Measurements from ENCODE around the gene OLIG3. TPM values are rescaled to one million over a fixed set of nuclear protein-coding genes. Genes with fewer than 3 reads are reported as not detected.

The OLIG3 gene
- total RNA-seq, 2 experiments from 2014 or later: 0.15 TPM; not detected in 1

DNA sequence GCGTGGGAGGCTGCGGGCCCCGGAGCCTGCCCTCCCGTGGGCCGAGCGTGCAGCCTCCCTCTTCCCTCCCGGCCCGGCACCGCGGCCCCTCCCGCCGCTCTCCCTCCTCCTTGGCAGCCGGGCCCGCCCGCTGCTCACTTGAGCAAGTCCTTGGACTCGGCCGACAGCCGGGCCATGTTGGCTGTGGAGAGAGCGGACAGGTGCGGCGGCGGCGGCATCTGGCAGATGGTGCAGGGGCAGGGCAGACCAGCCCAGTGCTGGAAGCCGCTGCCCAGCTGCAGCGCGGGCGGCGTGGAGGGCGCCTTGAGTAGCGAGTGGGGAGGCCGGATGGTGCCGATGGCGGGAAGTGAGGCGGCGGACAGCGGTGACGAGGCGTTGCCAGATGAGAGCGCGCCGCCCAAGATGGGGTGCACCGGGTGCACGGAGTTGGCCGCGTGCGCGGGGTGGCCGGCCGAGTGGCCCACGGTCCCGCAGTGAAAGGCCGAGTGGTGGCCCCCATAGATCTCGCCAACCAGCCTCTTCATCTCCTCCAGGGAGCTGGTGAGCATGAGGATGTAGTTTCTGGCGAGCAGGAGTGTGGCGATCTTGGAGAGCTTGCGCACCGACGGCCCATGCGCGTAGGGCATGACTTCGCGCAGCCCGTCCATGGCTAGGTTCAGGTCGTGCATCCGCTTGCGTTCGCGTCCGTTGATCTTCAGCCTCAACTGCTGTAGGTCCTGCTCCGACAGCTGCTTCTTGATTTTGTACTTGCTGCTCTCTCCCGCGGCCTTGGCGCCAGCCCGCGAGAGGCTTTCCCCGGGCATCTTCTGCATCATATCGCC, 766 bp downstream of the OLIG3 start:
- H3K4me1 Mint-ChIP-seq (ENCODE audit: low read depth): peaks cover 77% of the 10 kb centered on the region
- no peaks in the 10 kb centered on the region for H3K9me3 Mint-ChIP-seq
- no peak overlapping the region for H3K27ac Mint-ChIP-seq
- DNase-seq: peak; percentile 53
- CTCF ChIA-PET: interaction anchor here (0.6 to 1.6 kb wide), 5 partner anchors 10 to 179 kb away, joined by 3 to 10 read pairs (median 3); no protein-coding TSS in a partner anchor
- H3K27me3 Mint-ChIP-seq: peaks cover 89% of the 10 kb centered on the region
- H3K4me3 Mint-ChIP-seq: peak overlapping the region; percentile 63
- intact Hi-C loops (cut with micrococcal nuclease): loop anchor here (1.0 to 10.0 kb wide), 2 partner anchors 96 to 149 kb away; no protein-coding TSS in a partner anchor
- peaks cover 2% of the 10 kb centered on the region for H3K36me3 Mint-ChIP-seq
- POLR2A ChIA-PET: no interaction called here

- Mint-ChIP-seq H3K4me3 (peak overlapping the region; percentile 18), H3K27me3 (peaks cover 88% of the 10 kb centered on the region), H3K9me3 (no peaks in the 10 kb centered on the region), H3K27ac (no peak overlapping the region), H3K4me1 (ENCODE audit: low read depth) (peaks cover 73% of the 10 kb centered on the region), H3K36me3 (peaks cover 2% of the 10 kb centered on the region)
- intact Hi-C loops (cut with micrococcal nuclease): loop anchor here (10.0 kb wide), 1 partner anchor 148 kb away; no protein-coding TSS in a partner anchor
- no peak for DNase-seq
- POLR2A ChIA-PET: no interaction called here
- CTCF ChIA-PET: interaction anchor here (1.6 to 4.1 kb wide), 3 partner anchors 9 to 97 kb away, joined by 5 to 22 read pairs (median 10); no protein-coding TSS in a partner anchor
These were observed 1.6 kb downstream of the OLIG3 start for GRCh38 chr6:137492289-137493217.

GRCh38 chr6:137491478-137491877, 2.7 kb downstream of the OLIG3 start:
- ChIA-PET CTCF (interaction anchor here (1.7 to 4.1 kb wide), 2 partner anchors 10 to 98 kb away, joined by 5 to 22 read pairs; no protein-coding TSS in a partner anchor), POLR2A (no interaction called here)
- Mint-ChIP-seq H3K36me3 (peaks cover 2% of the 10 kb centered on the region), H3K9me3 (no peaks in the 10 kb centered on the region), H3K4me3 (peak overlapping the region; percentile 25), H3K27me3 (peaks cover 90% of the 10 kb centered on the region), H3K27ac (no peak overlapping the region), H3K4me1 (ENCODE audit: low read depth) (peaks cover 70% of the 10 kb centered on the region)
- DNase-seq: no peak
- intact Hi-C loops (cut with micrococcal nuclease): loop anchor here (10.0 kb wide), 1 partner anchor 147 kb away; no protein-coding TSS in a partner anchor

GRCh38 chr6:137490961-137491360, 3.2 kb downstream of the OLIG3 start:
- no peak overlapping the region for H3K4me3 Mint-ChIP-seq
- no peaks in the 10 kb centered on the region for H3K9me3 Mint-ChIP-seq
- CTCF ChIA-PET: interaction anchor here (1.7 to 4.1 kb wide), 2 partner anchors 10 to 98 kb away, joined by 5 to 22 read pairs; no protein-coding TSS in a partner anchor
- peaks cover 88% of the 10 kb centered on the region for H3K27me3 Mint-ChIP-seq
- H3K4me1 Mint-ChIP-seq (ENCODE audit: low read depth): peaks cover 64% of the 10 kb centered on the region
- H3K36me3 Mint-ChIP-seq: peaks cover 2% of the 10 kb centered on the region
- intact Hi-C loops (cut with micrococcal nuclease): loop anchor here (10.0 kb wide), 1 partner anchor 146 kb away; no protein-coding TSS in a partner anchor
- DNase-seq: no peak
- no peak overlapping the region for H3K27ac Mint-ChIP-seq
- POLR2A ChIA-PET: no interaction called here

DNA sequence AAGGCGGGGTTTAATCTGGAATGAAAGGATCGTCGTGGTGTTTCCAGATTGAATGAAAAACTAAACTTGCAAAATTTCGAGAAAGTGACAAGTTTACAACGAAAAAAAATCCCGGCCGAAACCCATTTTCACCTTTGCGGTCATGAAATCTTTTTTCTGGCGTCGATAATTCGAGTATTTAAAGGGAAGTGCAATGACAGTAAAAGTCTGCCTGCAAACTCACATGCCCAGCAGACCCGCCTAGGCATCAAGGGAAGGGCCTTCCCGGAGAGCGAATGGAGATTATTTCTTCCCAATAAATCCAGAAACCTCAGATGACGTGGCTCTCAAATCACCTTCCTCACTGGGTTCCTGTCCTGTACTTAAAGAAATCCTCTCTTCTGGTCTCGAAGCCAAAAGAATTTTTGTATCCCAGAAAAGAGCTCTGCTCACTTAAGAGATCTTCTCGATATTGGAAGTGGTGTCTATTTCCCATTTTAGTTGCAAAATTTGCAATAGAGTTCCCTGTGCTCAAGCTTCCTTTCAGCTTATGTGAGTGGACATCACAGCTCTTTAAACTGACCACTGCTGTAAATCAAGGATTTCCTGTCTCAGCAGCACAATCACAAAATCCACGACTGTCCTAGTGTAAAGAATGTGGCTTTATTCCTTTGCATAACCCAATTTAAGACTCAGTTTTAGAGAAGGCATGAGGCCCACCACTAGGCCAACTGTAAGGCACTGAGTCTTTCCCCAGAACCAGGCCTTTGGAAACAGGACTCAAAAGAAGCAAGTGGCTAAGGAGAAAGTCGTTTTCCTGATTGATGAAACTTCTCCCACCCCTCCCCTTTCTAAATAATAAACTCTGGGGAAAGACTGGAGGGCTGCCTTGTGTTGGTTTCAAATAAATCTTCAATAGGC, 3.9 kb downstream of the OLIG3 start:
- Mint-ChIP-seq H3K27me3 (peaks cover 86% of the 10 kb centered on the region), H3K36me3 (peaks cover 2% of the 10 kb centered on the region), H3K4me1 (ENCODE audit: low read depth) (peaks cover 58% of the 10 kb centered on the region), H3K4me3 (peak overlapping the region; percentile 8), H3K27ac (no peak overlapping the region), H3K9me3 (no peaks in the 10 kb centered on the region)
- intact Hi-C loops (cut with micrococcal nuclease): loop anchor here (10.0 kb wide), 1 partner anchor 145 kb away; no protein-coding TSS in a partner anchor
- CTCF ChIA-PET: interaction anchor here (1.7 to 4.1 kb wide), 2 partner anchors 11 to 99 kb away, joined by 5 to 22 read pairs; no protein-coding TSS in a partner anchor
- DNase-seq: no peak
- POLR2A ChIA-PET: no interaction called here

- intact Hi-C loops (cut with micrococcal nuclease): loop anchor here (10.0 kb wide), 1 partner anchor 145 kb away; no protein-coding TSS in a partner anchor
- peak overlapping the region; percentile 35 for H3K4me3 Mint-ChIP-seq
- DNase-seq: no peak
- peaks cover 49% of the 10 kb centered on the region for H3K4me1 Mint-ChIP-seq (ENCODE audit: low read depth)
- H3K27ac Mint-ChIP-seq: peak overlapping the region; percentile 18
- ChIA-PET POLR2A (no interaction called here), CTCF (interaction anchor here (0.6 to 4.1 kb wide), 2 partner anchors 92 to 100 kb away, joined by 3 to 22 read pairs; no protein-coding TSS in a partner anchor)
- H3K27me3 Mint-ChIP-seq: peaks cover 78% of the 10 kb centered on the region
- H3K9me3 Mint-ChIP-seq: no peaks in the 10 kb centered on the region
- no peaks in the 10 kb centered on the region for H3K36me3 Mint-ChIP-seq
These were observed 4.9 kb downstream of the OLIG3 start for GRCh38 chr6:137489046-137490005.

GRCh38 chr6:137488150-137489045, 5.8 kb downstream of the OLIG3 start:
- H3K27ac Mint-ChIP-seq: no peak overlapping the region
- peak; percentile 38 for DNase-seq
- intact Hi-C loops (cut with micrococcal nuclease): loop anchor here (1.0 kb wide), 1 partner anchor 9 kb away; no protein-coding TSS in a partner anchor
- H3K9me3 Mint-ChIP-seq: no peaks in the 10 kb centered on the region
- peak overlapping the region; percentile 55 for H3K4me3 Mint-ChIP-seq
- H3K27me3 Mint-ChIP-seq: peaks cover 74% of the 10 kb centered on the region
- POLR2A ChIA-PET: no interaction called here
- H3K4me1 Mint-ChIP-seq (ENCODE audit: low read depth): peaks cover 40% of the 10 kb centered on the region
- H3K36me3 Mint-ChIP-seq: no peaks in the 10 kb centered on the region
- CTCF ChIA-PET: interaction anchor here (0.6 to 4.1 kb wide), 2 partner anchors 93 to 101 kb away, joined by 3 to 22 read pairs; no protein-coding TSS in a partner anchor

GRCh38 chr6:137487869-137488149, 6.4 kb downstream of the OLIG3 start:
- intact Hi-C loops (cut with micrococcal nuclease): loop anchor here (1.0 kb wide), 1 partner anchor 9 kb away; no protein-coding TSS in a partner anchor
- no peaks in the 10 kb centered on the region for H3K36me3 Mint-ChIP-seq
- POLR2A ChIA-PET: no interaction called here
- H3K4me1 Mint-ChIP-seq (ENCODE audit: low read depth): peaks cover 36% of the 10 kb centered on the region
- CTCF ChIA-PET: no interaction called here
- no peak for DNase-seq
- H3K27ac Mint-ChIP-seq: no peak overlapping the region
- no peak overlapping the region for H3K4me3 Mint-ChIP-seq
- H3K9me3 Mint-ChIP-seq: no peaks in the 10 kb centered on the region
- peaks cover 71% of the 10 kb centered on the region for H3K27me3 Mint-ChIP-seq

GRCh38 chr6:137487181-137487868, 6.9 kb downstream of the OLIG3 start:
- intact Hi-C loops (cut with micrococcal nuclease): no loop called here
- POLR2A ChIA-PET: interaction anchor here (0.6 to 0.7 kb wide), 2 partner anchors 230 to 255 kb away, joined by 3 read pairs; no protein-coding TSS in a partner anchor
- CTCF ChIA-PET: interaction anchor here (0.6 to 1.4 kb wide), 3 partner anchors 12 to 177 kb away, joined by 3 to 5 read pairs (median 3); no protein-coding TSS in a partner anchor
- Mint-ChIP-seq H3K27ac (no peak overlapping the region), H3K36me3 (no peaks in the 10 kb centered on the region), H3K9me3 (no peaks in the 10 kb centered on the region), H3K27me3 (peaks cover 66% of the 10 kb centered on the region), H3K4me3 (no peak overlapping the region), H3K4me1 (ENCODE audit: low read depth) (peaks cover 31% of the 10 kb centered on the region)
- no peak for DNase-seq

Data from activated CD4-positive, alpha-beta memory T cell treated with anti-CD3 and anti-CD28 coated beads for 36 hours (primary cell).